AG04450 (cell line): Measurements from ENCODE around the gene SLC2A4. TPM values are rescaled to one million over a fixed set of nuclear protein-coding genes. Genes with fewer than 3 reads are reported as not detected.

Experiments
- CTCF ChIA-PET: fragments of 300-600, 350-600 bp; formaldehyde crosslinking; extraction: SDS; loops from one replicate; lab custom pipeline; 2022; ENCODE audit warnings: antibody characterized with exemption, inconsistent platforms; lab: Charles Lee
- POLR2A ChIA-PET: fragments of 350-600 bp; formaldehyde crosslinking; extraction: SDS; loops from one replicate; lab custom pipeline; 2021; ENCODE audit warnings: antibody characterized with exemption, inconsistent platforms; lab: Yijun Ruan, JAX
- DNase-seq: peaks from one replicate; pipeline ENCODE4 v3.0.0-alpha.2; 2011; ENCODE audit warnings: low read depth, low spot score
- H3K27ac ChIP-seq: one replicate; pipeline ENCODE4 v1.5.1; 2012; ENCODE audit warnings: low read depth, low read length, control low read depth
- H3K27me3 ChIP-seq: one replicate; pipeline ENCODE4 v1.6.0; 2012; ENCODE audit warnings: low read length; ENCODE audit not compliant: control insufficient read depth, insufficient read depth
- H3K4me3 ChIP-seq: 2 replicates; pipeline ENCODE4 v1.5.1; 2011; ENCODE audit warnings: mild to moderate bottlenecking, low read depth, low read length, control low read depth
- H3K9me3 ChIP-seq: 2 replicates; pipeline ENCODE4 v1.5.1; 2012; ENCODE audit warnings: low read length; ENCODE audit not compliant: control insufficient read depth, insufficient read depth
- CTCF ChIP-seq: IDR thresholded peaks from 2 replicates; pipeline ENCODE4 v1.5.1; 2011; ENCODE audit warnings: low read depth, low read length, control low read depth, inconsistent platforms
- polyA plus RNA-seq: library from polyadenylated mRNA; depleted of rRNA; stranded (reverse); fragments of >200 nt; gene quantifications from 2 replicates; pipeline ENCODE4 v1.2.3, GENCODE V29; 2011

The SLC2A4 gene
- polyA plus RNA-seq, 1 experiment, result 0.21 TPM

- Histone ChIP-seq H3K27ac (peak overlapping the region; percentile 53), H3K4me3 (peak overlapping the region; percentile 86), H3K27me3 (no peaks in the 10 kb centered on the region), H3K9me3 (peaks cover 2% of the 10 kb centered on the region; the same call in 1 of the 2 replicates)
- no peak for DNase-seq
- no peak for TF ChIP-seq CTCF
- ChIA-PET POLR2A (interaction anchor here (3.6 kb wide), 1 partner anchor 14 kb away, joined by 17 read pairs; the partner anchor contains the start of gene NEURL4), CTCF (interaction anchor here (0.9 to 1.2 kb wide), 2 partner anchors 8 to 19 kb away, joined by 3 read pairs; no protein-coding TSS in a partner anchor)
Measured at GRCh38 chr17:7315570-7316235, 34.2 kb downstream of the SLC2A4 start.

GRCh38 chr17:7317161-7317803 lies 35.8 kb downstream of the SLC2A4 start:
- Histone ChIP-seq H3K27ac (no peak overlapping the region), H3K9me3 (peaks cover 2% of the 10 kb centered on the region; the same call in 1 of the 2 replicates), H3K4me3 (no peak overlapping the region), H3K27me3 (no peaks in the 10 kb centered on the region)
- ChIA-PET CTCF (interaction anchor here (1.3 kb wide), 1 partner anchor 272 kb away, joined by 3 read pairs; no protein-coding TSS in a partner anchor), POLR2A (no interaction called here)
- DNase-seq, result no peak
- TF ChIP-seq CTCF, result no peak

- Histone ChIP-seq H3K27me3 (no peaks in the 10 kb centered on the region), H3K9me3 (peaks cover 2% of the 10 kb centered on the region; the same call in 1 of the 2 replicates), H3K4me3 (no peak overlapping the region), H3K27ac (no peak overlapping the region)
- POLR2A ChIA-PET, result no interaction called here
- CTCF ChIA-PET, result interaction anchor here (0.6 kb wide), 1 partner anchor 28 kb away, joined by 3 read pairs; no protein-coding TSS in a partner anchor
- TF ChIP-seq CTCF, result no peak
- no peak for DNase-seq
Measured at GRCh38 chr17:7318121-7318860, 36.8 kb downstream of the SLC2A4 start.

DNA sequence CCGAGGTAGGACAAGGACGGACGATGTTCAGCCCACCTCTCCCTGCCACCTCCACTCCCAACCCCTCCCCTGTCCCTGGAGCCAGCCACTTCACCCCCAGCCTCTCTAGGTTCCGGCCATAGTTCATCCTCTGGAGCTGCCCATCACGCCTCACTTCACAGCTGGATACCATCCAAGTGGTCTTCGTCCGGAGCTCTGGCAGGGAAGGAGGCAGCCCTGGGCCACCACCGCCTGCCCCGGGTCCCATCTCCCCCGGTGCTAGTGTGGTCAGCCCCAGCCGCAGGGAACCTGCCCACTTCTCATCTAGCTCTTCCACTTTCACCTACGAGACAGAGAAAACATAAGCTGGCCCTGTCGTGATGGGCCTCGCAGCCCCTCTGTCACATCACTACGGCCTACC lies 39.9 kb downstream of the SLC2A4 start:
- H3K27me3 ChIP-seq, result no peaks in the 10 kb centered on the region
- ChIA-PET POLR2A (no interaction called here), CTCF (interaction anchor here (1.2 kb wide), 1 partner anchor 101 kb away, joined by 3 read pairs; no protein-coding TSS in a partner anchor)
- H3K27ac ChIP-seq, result no peak overlapping the region
- no peak for DNase-seq
- H3K9me3 ChIP-seq, result no peaks in the 10 kb centered on the region; the same call in 1 of the 2 replicates
- no peak overlapping the region for H3K4me3 ChIP-seq
- TF ChIP-seq CTCF, result no peak
